Stimulated activated CD4-positive, alpha-beta T cell treated with anti-CD3 and anti-CD28 coated beads, Interleukin-1b, Interleukin-23, amount 100 ng/mL, for 24 hours (primary cell): ENCODE data around the gene JCAD.

Experiments
- DNase-seq, 4 experiments: peaks; one replicate each; pipeline ENCODE4 v3.0.0-alpha.2; 2020; ENCODE audit warnings: low read depth in 4 of 4, low spot score in 1 of 4

The JCAD gene

DNA sequence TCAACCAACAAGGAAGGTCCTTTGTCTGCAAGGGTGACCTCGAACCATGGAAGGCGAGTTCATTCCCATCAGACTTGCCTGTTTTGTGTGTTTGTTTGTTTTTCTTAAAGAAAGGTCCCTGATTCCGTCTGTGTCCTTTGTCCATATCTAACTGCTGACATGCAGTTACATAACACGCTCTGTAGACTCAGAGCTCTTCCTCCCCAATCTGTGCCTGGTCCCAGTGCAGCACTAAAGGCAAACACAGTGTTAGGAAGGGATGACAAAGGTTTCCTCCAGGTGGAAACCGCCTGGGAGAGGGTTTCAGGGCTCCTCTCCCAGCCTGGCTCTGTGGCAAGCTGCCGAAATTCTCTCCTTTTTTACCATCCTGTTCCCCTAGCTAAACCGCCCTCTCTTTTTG is 13.4 kb downstream of the JCAD start:
- DNase-seq, result no peak

DNA sequence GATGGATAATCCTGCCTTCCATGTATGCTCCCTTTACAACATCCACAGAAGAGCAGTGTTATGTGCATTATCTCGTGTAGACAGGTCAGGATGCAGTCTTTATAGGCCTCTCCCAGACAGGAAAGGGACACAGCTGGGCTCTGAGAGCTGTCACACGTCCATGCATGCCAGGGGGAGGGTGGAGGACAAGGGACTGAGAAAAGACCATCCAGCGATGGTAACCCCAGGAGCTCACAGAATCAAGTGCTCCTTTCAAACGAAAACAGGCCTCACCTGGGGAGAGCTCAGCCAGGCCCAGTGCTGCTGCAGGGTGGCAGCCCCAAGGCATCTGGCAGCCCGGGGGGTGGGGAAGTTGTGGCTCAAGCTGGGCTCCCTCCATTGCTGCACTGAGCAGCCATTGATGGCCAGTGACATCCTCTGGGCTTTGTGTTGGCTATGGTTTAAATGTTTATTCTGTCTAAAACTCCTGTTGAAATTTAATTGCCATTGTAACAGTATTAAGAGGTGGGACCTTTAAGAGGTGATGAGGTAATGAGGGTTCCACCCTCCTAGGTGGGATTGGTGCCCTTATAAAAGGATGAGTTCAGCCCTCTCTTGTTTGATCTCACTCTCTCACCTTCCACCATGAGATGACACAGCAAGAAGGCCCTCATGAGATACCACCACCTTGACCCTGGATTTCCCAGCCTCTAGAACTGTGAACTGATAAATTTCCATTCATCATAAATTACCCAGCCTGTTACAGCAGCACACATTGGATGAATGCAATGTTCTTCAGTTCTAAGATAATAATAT is 15.7 kb downstream of the JCAD start:
- DNase-seq, result no peak

- no peak for DNase-seq
Observed at GRCh38 chr10:30042820-30043219, 16.6 kb downstream of the JCAD start.

GRCh38 chr10:30041196-30042105 is 17.9 kb downstream of the JCAD start:
- DNase-seq, result no peak

GRCh38 chr10:30040597-30040996 is 18.8 kb downstream of the JCAD start:
- DNase-seq, result no peak

- DNase-seq, result no peak
Observed at GRCh38 chr10:30039988-30040387, 19.4 kb downstream of the JCAD start.

- DNase-seq, result no peak
Observed at GRCh38 chr10:30039567-30039966, 19.8 kb downstream of the JCAD start.

GRCh38 chr10:30038781-30039536 is 20.4 kb downstream of the JCAD start:
- DNase-seq, result no peak

DNA sequence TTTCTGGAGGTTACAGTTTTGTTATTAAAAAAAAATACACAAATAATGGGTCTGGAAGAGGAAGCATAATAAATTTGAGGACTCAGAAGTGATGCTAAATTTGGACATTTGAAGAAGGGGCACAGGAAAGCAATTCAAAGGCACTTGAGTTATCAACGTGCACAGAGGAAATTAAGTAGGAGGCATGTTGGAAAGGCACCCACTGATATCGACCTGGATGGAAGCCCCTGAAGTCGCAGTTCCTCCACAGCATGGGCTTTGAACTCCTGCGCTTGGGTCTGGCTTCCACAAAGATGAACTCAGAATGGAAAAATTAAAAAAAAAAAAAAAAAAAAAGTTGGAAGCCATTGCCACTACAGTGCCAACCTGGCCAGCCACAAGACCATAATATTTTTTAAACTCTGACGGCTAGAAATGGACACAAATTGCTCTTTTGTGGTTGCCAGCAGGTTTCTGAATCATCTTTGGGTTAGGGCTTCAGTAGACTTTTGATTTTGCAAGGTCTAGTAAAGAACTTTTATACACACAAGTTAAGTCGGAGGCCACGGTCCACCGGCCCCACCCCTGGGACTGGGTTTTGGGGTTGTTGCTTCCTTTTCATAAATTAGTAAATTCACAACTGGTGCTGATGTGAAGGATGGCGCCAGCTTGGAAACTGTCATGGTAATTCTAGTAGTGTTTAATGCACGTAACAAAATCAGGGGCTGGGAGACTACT is 21.6 kb downstream of the JCAD start:
- no peak for DNase-seq

DNA sequence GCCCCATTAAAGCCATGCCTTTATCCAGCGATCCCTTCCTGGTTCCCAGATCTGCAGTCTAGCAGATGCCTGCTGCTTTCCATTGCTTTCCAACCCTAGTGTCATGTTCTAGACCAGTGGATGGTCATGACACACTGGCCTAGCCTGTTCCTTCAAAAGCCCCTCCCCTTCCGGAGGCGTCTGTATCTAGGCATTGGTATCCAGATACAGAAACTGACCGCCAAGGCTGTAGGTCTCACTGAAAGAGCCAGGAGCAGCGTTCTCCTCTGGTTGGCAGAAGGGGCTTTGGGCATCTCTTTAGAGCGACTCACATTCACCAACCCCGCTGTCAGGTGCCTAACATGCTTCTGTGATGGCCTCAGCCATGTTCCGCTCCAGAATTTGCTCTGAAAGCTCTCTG is 22.6 kb downstream of the JCAD start:
- no peak for DNase-seq

DNA sequence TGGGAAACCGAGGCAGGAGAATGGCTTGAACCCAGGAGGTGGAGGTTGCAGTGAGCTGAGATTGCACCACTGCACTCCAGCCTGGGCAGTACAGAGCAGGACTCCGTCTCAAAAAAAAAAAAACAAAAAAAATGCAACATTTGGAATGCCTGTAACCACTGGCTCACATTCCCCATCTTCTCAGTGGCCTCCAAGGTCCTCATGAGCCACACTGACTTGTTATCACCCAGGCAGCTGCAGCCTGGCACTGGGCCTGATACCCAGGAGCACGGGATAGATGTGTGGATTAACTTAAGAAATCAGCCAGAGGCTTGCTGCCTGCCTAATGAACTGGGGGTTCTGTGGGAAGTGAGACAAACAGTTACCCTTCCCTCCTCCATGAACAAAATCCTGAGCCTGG is 23.0 kb downstream of the JCAD start:
- DNase-seq, result no peak

DNA sequence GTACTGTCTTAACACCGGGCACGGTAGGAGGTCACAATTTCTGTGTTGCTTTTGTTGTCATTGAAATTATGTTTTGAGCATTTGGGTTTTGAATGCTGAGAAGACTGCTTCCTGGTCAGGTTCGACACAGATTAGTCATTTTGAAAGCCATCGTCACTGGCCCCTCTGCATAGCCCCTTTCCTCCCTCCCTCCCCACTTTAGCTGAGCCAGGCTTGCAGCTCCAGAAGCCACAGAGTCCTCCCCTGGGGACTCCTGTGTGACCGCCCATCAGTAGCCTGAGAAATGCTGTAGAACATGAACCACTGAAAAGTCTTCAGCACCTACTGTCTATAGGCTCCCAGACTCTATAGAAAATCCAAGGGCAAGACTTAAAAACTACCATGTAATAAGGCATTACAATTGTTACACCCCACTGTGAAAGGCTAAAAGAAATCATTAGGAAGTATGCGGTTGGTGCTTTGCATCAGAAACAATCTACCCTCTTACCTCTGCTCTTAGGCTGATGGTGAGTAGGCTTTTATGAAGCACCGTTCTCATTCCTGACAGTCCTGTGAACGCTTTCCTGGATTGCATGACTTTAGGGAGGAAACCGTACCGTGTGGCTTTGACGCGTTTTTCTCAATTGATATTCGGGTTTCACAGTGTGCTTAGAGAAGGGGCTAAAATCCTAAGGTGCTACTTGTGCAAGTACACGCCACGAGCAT is 24.8 kb downstream of the JCAD start:
- no peak for DNase-seq

- no peak for DNase-seq
Observed at GRCh38 chr10:30032125-30032524, 27.3 kb downstream of the JCAD start.

DNA sequence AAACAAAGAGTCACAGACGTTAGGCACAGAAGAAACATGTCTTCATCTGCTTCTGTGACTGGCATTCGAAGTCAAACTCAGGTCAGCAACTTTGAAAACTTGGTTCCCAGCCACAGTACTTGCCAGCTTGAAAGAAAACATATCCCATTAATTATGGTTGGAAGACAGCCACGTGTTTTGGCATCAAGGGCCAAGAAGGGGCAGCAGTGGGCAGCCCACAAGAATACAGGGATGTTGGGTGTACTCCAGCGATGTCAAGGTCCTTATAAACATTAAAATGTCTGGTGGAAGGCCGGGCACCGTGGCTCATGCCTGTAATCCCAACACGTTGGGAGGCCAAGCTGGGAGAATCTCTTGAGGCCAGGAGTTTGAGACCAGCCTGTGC is 29.5 kb downstream of the JCAD start:
- DNase-seq, result no peak

- DNase-seq, result no peak
Observed at GRCh38 chr10:30029164-30029871, 30.1 kb downstream of the JCAD start.

DNA sequence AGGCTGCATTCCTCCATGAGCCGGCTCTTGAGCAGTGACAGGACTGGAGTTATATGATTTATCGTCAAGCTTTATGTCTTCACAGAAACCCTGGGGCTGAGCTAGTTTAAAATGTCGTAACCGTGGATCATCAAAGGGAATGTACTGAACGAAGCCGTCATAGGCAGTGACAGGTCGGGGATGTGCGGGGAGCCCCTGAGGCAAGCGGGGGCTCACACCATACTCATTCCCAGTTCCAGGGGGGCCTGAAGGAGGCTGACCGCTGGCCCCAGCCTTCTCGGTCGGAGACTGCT is 30.7 kb downstream of the JCAD start:
- DNase-seq, result no peak

- no peak for DNase-seq
Observed at GRCh38 chr10:30028006-30028737, 31.2 kb downstream of the JCAD start.

- peak; percentile 41 to 78 (median 50) for DNase-seq
Observed at GRCh38 chr10:30027057-30028005, 32.1 kb downstream of the JCAD start.
